NCI-H526 (cell line): Measurements from ENCODE around the gene MED7.

Experiments used
- DNase-seq, 2 experiments: peaks; one replicate each; lab custom pipeline; 2025; lab: John Stamatoyannopoulos, UW

Gene MED7

GRCh38 chr5:157106630-157107461, 35.8 kb downstream of the MED7 start:
- DNase-seq: no peak

GRCh38 chr5:157100140-157100679, 42.5 kb downstream of the MED7 start:
- DNase-seq: no peak

- DNase-seq: no peak
Observed at GRCh38 chr5:157088342-157088990, 54.2 kb downstream of the MED7 start.
